ENCODE results near the gene SEMA3C.

- TF ChIP-seq CTCF (conservative IDR thresholded peaks at IDR 0.05 in 1 of 2, IDR thresholded peaks at IDR 0.05 in 1 of 2; ENCODE audit: low read depth in 1 of 2, low read length in 2 of 2) (no peak), EZH2 (IDR thresholded peaks at IDR 0.05; ENCODE audit: low read length, missing control alignments) (no peak)
Observed at GRCh38 chr7:80708123-80708522, 210.7 kb downstream of the SEMA3C start.
